Prostate gland (tissue), 2 donors: ENCODE results near the gene CDR2L. TPM values are rescaled to one million over a fixed set of nuclear protein-coding genes. Genes with fewer than 3 reads are reported as not detected.
"Not testable (repeated sequence)": the region's sequence is repeated elsewhere in the genome, so short reads cannot be mapped to it uniquely, and the experiment has no call there.

Experiments
- DNase-seq: peaks from one replicate; pipeline ENCODE4 v3.0.0-alpha.2; 2019; ENCODE audit warnings: low spot score
- H3K27ac ChIP-seq, 2 donors: fragments of 200-600 bp; sonication (generic); 2 replicates each; pipeline ENCODE4 v1.5.1; 2017 to 2019
- H3K27me3 ChIP-seq: fragments of 200-600 bp; sonication (generic); replicated peaks from 2 replicates; pipeline ENCODE4 v1.5.1; 2019; ENCODE audit not compliant: insufficient read depth
- H3K36me3 ChIP-seq, 2 donors: fragments of 200-600 bp; sonication (generic); 1 replicate in 1 of 2; 2 replicates in 1 of 2; pipeline versions ENCODE4 v1.5.1 to v1.8.1; 2017 to 2019
- H3K4me1 ChIP-seq: fragments of 200-600 bp; sonication (generic); replicated peaks from 2 replicates; pipeline ENCODE4 v1.5.1; 2019
- H3K4me3 ChIP-seq, 2 donors: fragments of 200-600 bp; sonication (generic); 2 replicates each; pipeline ENCODE4 v1.5.1; 2017 to 2019
- H3K9me3 ChIP-seq: fragments of 200-600 bp; sonication (generic); 2 replicates; pipeline ENCODE4 v1.5.1; 2017
- POLR2A ChIP-seq: fragments of 450-650 bp; IDR thresholded peaks from one replicate; pipeline ENCODE4 v1.6.1; 2016; ENCODE audit warnings: antibody characterized with exemption, mild to moderate bottlenecking
- POLR2AphosphoS5 ChIP-seq: sonication (generic); formaldehyde crosslinking; IDR thresholded peaks from one replicate; pipeline ENCODE4 v1.6.1; 2017; ENCODE audit warnings: antibody characterized with exemption
- WGBS: methylation state at CpG from one replicate; pipeline ENCODE4 v1.1.5; 2018; 5-methylcytosine and 5-hydroxymethylcytosine counted together
- intact Hi-C: fragments of 100-400 bp; cut with DNase I; formaldehyde crosslinking; loops from one replicate; pipeline ENCODE4 v1.14.2; 2022
- total RNA-seq, 2 donors: library from RNA; depleted of rRNA; stranded (reverse); fragments of >200 nt; gene quantifications; one replicate each; pipeline ENCODE4 v1.1.0, GENCODE V29; 2016
- TF ChIP-seq, protein P1 (sequence below), 4 experiments: fragments of 200-600 bp in 2 of 4; fragments of 450-650 bp in 2 of 4; sonication (generic) in 2 of 4; IDR thresholded peaks; 1 replicate in 3 of 4; 2 replicates in 1 of 4; pipeline ENCODE4 v1.5.1; 2016 to 2019; ENCODE audit warnings: antibody characterized with exemption in 4 of 4, mild to moderate bottlenecking in 2 of 4, moderate library complexity in 2 of 4

Gene CDR2L
- total RNA-seq, 2 donors from 2014 or later = 13.7 to 34.9 TPM

DNA sequence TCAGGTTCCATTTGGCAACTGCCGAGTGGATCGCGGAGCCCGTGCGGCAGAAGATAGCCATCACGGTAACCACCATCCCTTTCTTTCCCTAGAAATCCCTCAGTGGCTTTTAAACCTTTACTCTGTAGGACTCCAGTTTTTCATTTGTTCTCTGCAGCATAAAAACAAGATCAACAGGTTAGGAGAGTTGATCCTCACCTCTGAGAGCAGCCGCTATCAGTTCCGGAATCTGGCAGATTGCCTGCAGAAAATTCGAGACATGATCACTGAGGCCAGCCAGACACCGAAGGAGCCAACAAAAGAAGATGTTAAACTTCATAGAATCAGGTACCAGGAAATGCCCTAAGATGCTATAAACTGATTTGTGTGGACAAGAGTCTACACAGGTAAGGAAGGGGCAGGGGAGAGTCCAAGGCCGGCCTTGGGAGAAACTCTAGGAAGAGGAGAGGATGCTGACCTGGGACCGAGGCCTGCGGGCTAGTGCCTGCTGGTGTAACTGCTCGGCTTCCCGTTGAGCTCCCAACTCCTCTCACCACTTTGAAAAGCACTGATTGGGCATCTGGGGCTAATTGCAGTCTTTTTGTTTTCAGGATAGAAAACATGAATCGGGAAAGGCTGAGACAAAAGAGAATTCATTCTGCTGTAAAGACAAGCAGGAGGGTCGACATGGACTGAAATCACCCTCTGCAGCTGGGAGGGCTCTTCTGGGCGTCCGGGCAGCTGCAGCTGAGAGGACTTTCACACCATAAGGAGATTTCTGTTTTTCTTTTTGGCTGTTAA is 33.1 kb downstream of the CDR2L start:
- no peak for TF ChIP-seq POLR2A
- TF ChIP-seq POLR2AphosphoS5 = peak; percentile 67
- intact Hi-C loops = no loop called here

DNA sequence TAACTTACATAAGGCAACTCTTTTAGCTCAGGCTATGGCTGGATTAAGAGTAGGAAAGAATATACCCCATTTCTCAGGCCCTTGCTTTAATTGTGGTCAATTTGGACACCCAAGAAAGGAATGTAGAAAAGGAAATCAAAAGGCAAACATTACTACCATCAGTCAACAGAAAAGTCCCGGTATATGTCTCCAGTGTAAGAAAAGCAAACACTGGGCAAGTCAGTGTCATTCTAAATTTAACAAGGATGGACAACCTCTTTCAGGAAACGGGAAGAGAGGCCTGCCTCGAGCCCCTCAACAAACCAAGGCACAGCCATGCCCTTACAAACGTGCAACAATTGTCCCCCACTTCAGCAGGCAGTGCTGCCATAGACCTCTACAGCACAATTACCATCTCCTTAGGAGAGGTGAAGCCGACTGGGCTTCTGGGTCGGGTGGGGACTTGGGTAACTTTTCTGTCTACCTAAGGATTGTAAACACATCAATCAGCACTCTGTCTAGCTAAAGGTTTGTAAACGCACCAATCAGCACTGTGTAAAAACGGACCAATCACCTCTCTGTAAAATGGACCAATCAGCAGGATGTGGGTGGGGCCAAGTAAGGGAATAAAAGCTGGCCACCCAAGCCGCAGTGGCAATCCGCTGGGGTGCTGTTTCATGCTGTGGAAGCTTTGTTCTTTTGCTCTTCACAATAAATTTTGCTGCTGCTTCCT is 37.4 kb downstream of the CDR2L start:
- Histone ChIP-seq H3K9me3 (no peaks in the 10 kb centered on the region), H3K27me3 (no peaks in the 10 kb centered on the region), H3K36me3 (no peaks in the 10 kb centered on the region), H3K4me3 (no peak overlapping the region), H3K27ac (peak overlapping the region; percentile 30 to 59), H3K4me1 (peaks cover 6% of the 10 kb centered on the region)
- no peak for DNase-seq
- intact Hi-C loops = no loop called here
- 62% methylated on average over 10 of the region's 10 CpGs for WGBS
- TF ChIP-seq POLR2AphosphoS5 (peak; percentile 5), POLR2A (no peak)

More for the DNA sequence above, 33.1 kb downstream of the CDR2L start:
- H3K4me1 ChIP-seq = peaks cover 6% of the 10 kb centered on the region
- no peaks in the 10 kb centered on the region for H3K27me3 ChIP-seq
- 64% methylated on average over 19 of the region's 19 CpGs for WGBS
- peak overlapping the region; percentile 44 to 65 for H3K27ac ChIP-seq
- H3K36me3 ChIP-seq = no peaks in the 10 kb centered on the region
- peak; percentile 54 for DNase-seq
- no peak overlapping the region for H3K4me3 ChIP-seq
- H3K9me3 ChIP-seq = no peaks in the 10 kb centered on the region

DNA sequence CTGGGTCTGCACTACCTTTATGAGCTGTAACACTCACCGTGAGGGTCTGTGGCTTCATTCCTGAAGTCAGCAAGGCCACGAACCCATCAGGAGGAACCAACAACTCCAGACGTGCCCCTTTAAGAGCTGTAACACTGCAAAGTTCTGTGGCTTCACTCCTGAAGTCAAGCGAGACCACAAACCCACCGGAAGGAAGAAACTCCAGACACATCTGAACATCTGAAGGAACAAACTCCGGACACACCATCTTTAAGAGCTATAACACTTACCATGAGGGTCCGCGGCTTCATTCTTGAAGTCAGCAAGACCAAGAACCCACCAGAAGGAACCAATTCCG is 37.9 kb downstream of the CDR2L start:
- H3K36me3 ChIP-seq, DNase-seq, intact Hi-C loops, H3K27me3 ChIP-seq, H3K9me3 ChIP-seq, H3K4me3 ChIP-seq, H3K4me1 ChIP-seq: not testable (repeated sequence)
- WGBS = 82% methylated on average over 9 of the region's 9 CpGs
- H3K27ac ChIP-seq = peak overlapping the region in 1 of 2 donors; percentile 59

DNA sequence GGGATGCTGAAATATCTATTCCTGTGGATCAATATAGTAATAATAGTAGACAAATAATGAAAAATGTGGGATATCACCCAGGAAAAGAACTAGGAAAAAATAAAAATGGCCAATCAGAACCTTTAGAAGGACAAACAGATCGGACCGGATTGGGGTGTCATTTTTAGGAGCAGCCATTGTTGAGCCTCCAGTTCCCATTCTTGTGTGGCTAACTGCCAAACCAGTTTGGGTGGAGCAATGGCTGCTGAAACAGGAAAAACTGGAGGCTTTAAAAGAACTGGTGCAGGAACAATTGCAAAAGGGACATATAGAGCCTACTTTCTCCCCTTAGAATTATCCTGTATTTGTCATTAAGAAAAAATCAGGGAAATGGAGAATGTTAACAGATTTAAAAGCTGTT is 39.2 kb downstream of the CDR2L start:
- H3K27me3 ChIP-seq, H3K4me3 ChIP-seq, H3K9me3 ChIP-seq, H3K27ac ChIP-seq, H3K4me1 ChIP-seq, H3K36me3 ChIP-seq, intact Hi-C loops, DNase-seq: not testable (repeated sequence)
- WGBS = 47% methylated on average over 2 of the region's 2 CpGs
- TF ChIP-seq POLR2AphosphoS5 = peak; percentile 29

DNA sequence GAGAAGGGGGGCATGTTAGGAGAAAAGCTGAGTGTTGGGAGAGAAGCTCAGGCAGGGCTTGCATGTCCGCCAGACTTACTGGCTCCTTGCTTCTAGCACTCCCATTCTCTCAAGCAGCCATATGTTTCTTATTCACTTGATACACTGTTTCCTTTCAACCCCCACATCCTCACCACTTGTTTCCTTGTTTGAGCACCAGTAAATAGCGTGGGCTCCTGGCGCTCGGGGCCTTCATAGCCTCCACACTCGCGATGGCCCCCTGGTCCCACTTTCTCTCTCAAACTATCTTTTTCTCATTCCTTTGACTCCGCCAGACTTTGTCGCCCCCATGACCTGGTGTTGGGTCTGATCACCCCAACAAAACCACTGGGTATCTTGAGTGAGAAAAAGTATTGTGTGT is 42.7 kb downstream of the CDR2L start:
- TF ChIP-seq POLR2A (no peak), POLR2AphosphoS5 (no peak)
- TF ChIP-seq, protein P1, sequence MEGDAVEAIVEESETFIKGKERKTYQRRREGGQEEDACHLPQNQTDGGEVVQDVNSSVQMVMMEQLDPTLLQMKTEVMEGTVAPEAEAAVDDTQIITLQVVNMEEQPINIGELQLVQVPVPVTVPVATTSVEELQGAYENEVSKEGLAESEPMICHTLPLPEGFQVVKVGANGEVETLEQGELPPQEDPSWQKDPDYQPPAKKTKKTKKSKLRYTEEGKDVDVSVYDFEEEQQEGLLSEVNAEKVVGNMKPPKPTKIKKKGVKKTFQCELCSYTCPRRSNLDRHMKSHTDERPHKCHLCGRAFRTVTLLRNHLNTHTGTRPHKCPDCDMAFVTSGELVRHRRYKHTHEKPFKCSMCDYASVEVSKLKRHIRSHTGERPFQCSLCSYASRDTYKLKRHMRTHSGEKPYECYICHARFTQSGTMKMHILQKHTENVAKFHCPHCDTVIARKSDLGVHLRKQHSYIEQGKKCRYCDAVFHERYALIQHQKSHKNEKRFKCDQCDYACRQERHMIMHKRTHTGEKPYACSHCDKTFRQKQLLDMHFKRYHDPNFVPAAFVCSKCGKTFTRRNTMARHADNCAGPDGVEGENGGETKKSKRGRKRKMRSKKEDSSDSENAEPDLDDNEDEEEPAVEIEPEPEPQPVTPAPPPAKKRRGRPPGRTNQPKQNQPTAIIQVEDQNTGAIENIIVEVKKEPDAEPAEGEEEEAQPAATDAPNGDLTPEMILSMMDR (IDR thresholded peaks at IDR 0.05) = no peak
- WGBS = 90% methylated on average over 8 of the region's 8 CpGs
- H3K36me3 ChIP-seq = no peaks in the 10 kb centered on the region
- intact Hi-C loops = loop anchor here (5.0 kb wide), 1 partner anchor 68 kb away; no protein-coding TSS in a partner anchor
- no peaks in the 10 kb centered on the region for H3K9me3 ChIP-seq
- H3K27me3 ChIP-seq = no peaks in the 10 kb centered on the region
- peaks cover 6% of the 10 kb centered on the region for H3K4me1 ChIP-seq
- no peak overlapping the region for H3K4me3 ChIP-seq
- no peak for DNase-seq
- no peak overlapping the region for H3K27ac ChIP-seq

DNA sequence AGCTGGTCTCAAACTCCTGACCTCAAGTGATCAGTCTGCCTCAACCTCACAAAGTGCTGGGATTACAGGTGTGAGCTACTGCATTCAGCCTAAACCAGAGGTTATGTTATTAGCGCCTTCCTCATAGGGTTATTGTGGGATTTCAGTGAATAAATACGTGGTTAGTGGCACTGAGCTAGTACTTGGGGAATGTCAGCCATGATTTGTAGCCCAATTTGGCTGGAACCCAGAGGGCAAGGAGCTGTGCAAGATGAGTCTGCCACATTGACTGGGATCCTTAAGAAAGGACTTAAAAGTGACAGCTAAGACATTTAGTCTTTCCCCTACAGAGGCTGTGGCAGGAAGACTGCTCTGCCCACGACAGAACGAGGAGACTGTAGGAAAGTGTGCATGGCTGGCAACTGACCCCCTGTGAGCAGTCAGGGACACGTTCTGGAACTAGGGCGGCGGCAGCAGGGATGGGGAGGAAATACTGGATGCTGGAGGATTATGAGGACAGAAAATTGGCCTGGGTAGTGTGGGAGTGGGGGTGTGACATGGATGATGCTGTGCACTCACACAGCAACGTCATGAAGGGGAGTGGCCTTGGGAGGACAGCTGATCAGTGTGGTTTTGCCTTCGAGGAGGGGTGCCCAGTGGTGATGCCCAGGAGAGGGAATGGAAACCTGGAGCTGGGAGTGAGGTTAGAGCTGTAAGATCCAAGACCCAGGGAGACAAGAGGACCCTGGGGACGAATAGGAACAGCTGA is 44.7 kb downstream of the CDR2L start:
- 9% methylated on average over 10 of the region's 10 CpGs for WGBS

More for the DNA sequence above, 44.7 kb downstream of the CDR2L start:
- no peaks in the 10 kb centered on the region for H3K27me3 ChIP-seq
- H3K36me3 ChIP-seq = no peaks in the 10 kb centered on the region
- H3K27ac ChIP-seq = peak overlapping the region; percentile 73 to 91
- intact Hi-C loops = loop anchor here (5.0 kb wide), 1 partner anchor 70 kb away; no protein-coding TSS in a partner anchor
- peak; percentile 60 for DNase-seq
- TF ChIP-seq, protein P1 (IDR thresholded peaks at IDR 0.05) = no peak
- TF ChIP-seq POLR2A (peak; percentile 15), POLR2AphosphoS5 (peak; percentile 56)
- peak overlapping the region in 1 of 2 donors; percentile 6 for H3K4me3 ChIP-seq
- H3K9me3 ChIP-seq = no peaks in the 10 kb centered on the region
- H3K4me1 ChIP-seq = peaks cover 6% of the 10 kb centered on the region
